Measurements from ENCODE around the gene PCED1B. TPM values are rescaled to one million over a fixed set of nuclear protein-coding genes. Genes with fewer than 3 reads are reported as not detected.
"Not testable (repeated sequence)": the region's sequence is repeated elsewhere in the genome, so short reads cannot be mapped to it uniquely, and the experiment has no call there.

Gene PCED1B
- polyA plus RNA-seq, 1 donor: 0.72 TPM

DNA sequence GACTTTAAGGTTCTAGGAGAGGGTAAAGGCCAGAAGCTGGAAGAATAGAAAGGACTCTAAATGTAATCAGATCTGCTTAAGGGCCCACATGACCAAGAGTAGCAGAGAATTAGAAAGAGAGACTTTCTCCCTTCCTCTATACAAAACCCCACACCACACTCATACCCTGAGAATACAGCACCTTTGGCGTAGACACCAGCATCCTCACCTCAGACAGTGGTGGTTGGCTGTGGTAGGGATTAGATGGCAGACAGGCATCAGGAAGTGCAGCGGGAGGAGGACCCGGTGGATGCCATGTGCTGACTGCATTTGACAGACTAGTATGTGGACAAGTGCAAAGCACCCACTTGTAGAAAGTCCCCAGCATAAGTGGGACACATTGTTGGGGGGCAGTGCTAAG, 98.6 kb downstream of the PCED1B start:
- no peak for DNase-seq

DNA sequence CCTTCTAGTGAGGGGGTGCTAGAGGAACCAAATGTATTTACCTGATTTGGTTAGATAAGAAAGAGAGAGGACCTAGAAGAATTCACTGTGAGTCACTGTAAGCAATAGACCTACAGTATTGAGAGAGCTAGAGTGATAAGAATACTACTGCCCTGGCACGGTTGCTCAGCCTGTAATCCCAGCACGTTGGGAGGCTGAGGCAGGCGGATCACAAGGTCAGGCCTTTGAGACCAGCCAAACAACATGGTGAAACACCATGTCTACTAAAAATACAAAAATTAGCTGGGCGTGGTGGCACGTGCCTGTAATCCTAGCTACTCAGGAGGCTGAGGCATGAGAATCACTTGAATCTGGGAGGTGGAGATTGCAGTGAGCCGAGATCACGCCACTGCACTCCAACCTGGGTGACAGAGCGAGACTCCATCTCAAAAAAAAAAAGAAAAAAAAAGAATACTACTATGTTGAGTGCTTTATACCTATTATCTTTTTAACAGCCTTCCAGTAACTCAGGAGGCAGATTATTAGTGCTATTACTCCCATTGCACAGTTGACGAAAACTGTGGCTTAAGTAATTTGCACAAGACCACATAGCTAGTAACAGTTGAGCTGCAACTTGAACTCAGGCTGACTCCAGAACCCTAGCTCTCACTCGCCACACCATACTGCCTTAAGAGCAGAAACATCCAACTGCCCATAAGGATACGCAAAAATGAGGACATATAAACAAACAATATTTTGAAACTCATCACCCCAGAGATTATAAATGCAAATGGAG, 102.9 kb downstream of the PCED1B start:
- DNase-seq: not testable (repeated sequence)

DNA sequence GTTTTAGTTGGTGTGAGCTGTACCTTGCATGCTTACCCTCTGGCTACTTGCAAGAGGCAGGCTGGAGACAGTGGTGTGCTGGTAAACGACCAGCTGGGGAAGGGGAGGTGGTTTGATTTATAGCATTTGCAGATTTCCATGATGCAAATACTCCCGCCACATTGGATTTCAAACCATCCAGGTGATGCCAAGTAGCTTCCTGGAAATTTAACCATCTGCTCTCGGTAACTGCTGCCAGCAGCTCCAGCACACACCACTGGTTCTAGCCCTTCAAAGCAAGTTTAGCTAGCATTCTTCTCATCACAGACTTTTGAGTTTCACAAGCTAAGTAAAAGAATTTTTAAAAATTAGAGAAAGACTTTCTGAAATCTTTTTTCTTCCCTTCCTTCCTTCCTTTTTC, 104.8 kb downstream of the PCED1B start:
- DNase-seq: no peak

DNA sequence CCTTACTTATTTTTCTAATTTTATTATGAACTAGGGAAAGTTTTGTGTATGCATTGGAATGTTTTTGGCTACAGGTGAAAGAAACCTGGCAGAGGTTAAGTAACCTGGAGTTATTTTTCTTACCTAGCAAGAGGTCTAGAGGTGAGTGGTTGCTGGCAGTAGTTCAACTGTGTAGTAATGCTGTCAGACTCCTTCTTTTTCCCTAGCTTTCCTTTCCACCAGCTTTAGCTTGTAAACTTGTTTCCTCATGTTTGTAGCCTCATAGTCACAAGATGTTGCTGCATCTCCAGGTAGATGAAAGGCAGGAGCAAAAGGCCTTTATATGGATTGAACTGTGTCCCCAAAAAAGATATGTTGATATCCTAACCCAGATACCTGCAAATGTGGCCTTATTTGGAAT, 105.4 kb downstream of the PCED1B start:
- no peak for DNase-seq

DNA sequence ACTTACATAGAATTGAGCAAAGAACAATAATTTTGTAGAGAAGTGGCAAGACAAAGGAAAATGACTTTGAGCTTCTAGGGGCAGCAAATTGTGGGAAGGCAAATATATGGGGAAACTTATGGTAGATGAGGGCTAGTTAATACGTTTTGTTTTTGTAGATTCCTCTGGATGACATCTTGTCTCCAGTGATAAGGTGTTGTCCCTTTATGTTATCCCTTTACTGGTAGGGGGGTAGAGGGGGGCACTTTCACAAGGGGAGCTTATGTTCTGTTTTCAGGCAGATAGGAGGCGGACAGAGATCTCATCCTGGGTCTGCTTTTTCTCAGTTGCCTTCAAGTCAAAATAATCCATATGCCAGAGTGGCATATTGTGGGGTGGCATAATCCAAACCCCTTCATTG, 106.8 kb downstream of the PCED1B start:
- no peak for DNase-seq

DNA sequence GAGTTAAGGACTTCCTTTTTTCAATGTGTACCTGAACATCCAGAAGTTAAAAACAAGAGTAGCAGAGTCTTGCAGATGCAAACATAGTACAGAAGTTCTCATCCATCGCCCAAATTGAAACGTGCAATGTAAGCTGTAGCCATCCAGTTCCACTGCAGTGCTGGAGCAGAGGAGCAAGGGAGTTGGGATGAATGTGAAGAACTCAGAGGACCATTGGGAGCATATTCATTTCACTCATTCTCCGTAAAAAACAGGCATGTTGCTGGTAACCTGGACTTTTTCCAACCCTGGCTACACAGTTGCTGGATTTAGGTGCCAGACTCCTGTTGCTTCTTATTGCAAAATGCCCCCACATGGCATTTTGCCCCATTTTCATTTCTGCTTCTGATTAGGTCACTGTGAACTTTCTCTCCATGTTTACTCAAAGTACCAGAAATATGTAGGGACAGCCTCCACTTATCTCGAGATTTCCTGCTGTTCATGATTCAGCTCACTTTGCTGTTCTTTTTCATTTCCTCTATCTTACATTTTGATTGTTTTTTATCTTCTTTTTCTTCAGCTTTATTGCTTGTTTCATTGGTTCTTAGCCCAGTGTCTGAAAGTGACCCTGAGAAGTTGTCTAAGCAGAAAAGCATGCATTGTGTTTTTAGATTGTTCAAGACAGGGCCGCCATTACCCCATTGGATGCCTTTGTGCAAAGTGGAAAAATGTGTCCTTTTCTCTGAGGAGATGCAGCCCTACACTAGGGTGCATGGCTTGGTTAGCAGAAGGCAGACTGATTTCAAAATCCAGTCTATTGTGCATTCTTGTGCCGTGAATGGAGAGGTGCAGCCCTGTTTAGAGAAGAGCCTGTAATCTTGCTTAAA, 109.4 kb downstream of the PCED1B start:
- DNase-seq: no peak

DNA sequence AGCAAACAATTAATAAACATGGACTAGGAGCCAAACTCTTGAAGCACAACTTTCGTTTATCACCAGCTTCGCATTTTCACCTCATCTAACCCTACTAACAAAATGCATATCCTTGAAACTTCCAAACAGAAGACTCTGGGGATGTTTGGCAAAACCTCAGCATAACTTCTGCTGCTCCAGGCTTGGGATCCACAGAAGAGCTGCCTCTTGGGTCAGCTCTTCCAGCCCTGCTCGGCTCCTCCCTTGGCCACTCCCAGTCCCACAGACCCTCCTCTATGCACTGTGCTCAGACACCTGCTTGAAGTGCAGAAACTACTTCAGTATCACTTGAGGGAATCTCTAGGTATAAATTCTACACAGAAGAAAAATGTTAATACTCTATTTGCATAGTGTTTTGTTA, 110.3 kb downstream of the PCED1B start:
- DNase-seq: no peak

DNA sequence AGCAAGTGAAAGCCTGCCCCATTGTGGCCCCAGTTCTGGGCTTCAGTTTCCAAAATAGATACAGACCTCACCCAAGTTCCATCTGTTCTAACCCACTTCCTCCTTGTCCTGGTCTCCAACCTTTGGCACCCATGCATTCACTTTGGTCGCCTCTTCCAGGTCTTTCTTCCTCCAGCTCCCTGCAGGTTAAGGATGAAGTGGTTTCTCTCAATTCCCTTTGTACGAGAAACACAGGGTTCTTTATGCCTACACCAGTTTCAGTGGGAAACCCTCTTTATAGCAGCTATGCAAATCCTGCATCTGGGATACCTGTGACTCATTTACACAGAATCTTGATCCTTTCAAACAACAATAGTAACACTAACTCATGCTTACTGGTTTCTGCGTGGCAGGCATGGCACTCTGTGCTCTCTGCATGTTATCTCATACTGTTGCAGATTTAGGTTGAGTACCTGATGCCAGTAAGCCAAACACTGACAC, 110.9 kb downstream of the PCED1B start:
- DNase-seq: no peak

DNA sequence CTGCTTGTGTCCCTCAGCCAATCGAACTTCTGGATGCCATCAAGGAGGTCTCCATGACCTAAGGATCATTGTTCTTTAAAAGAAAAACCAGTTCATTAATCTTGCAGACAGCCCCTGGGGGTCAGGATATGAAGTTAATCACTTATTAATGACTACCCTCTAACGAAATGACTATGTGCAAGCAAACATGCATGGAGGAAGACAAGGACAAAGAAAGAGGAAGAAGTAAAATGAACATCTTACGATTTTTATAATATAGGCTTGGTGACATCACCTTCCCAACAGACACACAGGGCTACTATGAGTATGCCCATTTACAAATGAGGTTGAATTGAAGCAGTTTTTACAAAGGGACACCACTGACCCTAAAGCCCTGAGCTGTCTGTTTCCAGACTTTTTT, 111.5 kb downstream of the PCED1B start:
- DNase-seq: no peak

DNA sequence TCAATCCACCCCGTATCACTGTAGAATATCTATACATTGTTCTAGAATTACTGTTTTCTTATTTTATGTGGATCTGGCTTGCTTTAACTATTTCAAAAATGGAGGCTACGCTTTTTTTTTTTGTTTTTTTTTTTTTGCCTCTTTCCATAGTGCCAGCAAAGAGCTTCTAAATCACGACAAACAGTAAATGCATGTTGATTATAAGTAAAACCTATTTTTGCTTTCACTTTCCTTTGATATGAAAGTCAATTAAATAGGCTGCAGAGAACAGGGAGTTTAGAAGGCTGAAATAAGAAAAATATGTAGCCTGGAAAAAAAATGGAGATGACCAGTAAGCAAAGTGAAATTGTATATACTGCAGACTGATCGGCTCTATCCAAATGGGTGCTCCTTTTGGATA, 112.6 kb downstream of the PCED1B start:
- DNase-seq: no peak

DNA sequence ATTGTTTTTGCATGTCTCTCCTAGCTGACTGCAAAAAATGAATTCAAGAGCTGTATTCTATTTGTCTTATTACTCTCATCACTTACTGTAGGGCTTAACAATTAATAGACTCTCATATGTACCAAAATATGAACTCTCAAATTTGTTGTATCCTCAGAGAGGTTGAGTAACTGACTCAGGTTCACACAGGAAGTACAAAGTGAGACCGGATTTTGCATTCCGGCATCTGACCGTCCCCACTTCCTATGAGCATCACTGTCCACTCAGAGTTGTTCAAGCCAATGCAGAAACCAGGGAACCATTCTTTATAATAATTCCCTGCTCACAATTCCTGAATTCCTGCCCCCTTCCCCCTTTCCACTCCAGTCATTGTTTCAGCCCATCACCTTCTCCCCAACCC, 113.6 kb downstream of the PCED1B start:
- no peak for DNase-seq

DNA sequence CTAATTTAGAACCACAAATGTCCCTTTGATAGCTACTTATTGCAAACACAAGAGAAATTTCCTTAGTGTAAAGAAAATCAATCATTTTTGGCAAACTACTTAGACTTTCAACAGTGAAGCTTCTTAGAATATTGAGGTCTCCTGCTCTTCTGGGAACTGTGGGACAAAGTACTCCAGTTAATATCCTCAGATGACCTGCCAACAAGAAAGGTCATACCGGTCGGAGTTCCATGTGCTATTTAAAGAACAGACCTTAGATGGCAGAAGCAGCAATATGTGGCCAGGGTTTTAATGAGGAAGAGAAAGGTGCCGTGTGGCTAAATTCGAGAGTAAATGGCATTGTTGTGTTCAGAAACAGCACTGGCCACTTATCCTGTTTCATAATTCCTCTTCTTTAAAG, 115.1 kb downstream of the PCED1B start:
- DNase-seq: no peak

DNA sequence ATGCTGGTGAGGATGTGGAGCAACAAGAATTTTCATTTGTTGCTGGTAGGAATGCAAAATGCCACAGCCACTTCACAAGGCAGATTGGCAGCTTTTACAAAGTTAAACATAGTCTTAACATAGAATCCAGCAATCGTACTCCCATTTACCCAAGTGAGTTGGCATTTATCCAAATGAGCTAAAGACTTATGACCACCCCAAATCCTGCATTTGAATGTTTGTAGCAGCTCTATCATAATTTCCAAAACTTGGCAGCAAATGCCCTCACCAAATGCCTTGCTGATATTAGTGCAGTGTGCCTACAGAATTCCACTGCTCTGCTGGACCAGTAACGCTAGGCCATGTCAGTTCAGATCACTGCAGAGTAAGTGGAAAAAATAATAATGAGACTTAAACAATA, 121.0 kb downstream of the PCED1B start:
- no peak for DNase-seq

DNA sequence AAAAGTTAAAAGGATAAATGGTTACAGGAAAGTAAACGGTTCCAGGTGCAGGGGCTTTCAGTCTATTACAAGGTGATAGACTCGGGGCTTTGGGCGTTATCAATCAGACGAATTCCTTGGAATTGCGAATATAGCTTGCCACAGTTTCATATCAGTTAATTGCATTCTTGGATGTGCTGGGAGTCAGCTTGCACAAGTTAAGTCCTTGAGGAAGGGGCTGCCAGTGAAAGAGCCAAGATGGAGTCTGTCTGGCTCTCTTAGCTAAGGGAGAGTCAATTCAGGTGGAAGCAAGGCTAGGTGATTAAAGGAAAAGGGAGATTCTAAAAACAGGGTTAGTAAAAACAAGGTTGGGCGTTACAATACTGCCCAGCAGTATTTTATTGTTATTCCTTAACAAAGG, 121.8 kb downstream of the PCED1B start:
- not testable (repeated sequence) for DNase-seq

DNA sequence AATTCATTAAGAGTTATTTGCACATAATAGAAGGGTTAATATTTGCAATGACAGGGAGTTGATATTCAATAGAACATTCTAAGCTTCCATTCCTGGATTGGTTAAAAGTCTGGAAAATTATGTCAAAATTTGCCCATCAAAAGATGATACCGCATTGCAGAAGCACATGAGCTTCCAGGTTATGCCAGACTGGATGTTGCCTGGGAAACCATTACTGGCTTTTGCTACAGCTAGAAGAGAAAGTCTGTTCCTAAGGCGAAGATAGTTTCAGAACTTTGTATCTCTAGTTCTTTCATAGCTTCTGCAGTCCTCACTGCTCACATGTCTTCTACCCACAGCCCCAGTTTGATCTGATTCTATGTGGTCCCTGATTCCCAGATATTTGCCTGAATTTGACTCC, 122.8 kb downstream of the PCED1B start:
- DNase-seq: no peak

DNA sequence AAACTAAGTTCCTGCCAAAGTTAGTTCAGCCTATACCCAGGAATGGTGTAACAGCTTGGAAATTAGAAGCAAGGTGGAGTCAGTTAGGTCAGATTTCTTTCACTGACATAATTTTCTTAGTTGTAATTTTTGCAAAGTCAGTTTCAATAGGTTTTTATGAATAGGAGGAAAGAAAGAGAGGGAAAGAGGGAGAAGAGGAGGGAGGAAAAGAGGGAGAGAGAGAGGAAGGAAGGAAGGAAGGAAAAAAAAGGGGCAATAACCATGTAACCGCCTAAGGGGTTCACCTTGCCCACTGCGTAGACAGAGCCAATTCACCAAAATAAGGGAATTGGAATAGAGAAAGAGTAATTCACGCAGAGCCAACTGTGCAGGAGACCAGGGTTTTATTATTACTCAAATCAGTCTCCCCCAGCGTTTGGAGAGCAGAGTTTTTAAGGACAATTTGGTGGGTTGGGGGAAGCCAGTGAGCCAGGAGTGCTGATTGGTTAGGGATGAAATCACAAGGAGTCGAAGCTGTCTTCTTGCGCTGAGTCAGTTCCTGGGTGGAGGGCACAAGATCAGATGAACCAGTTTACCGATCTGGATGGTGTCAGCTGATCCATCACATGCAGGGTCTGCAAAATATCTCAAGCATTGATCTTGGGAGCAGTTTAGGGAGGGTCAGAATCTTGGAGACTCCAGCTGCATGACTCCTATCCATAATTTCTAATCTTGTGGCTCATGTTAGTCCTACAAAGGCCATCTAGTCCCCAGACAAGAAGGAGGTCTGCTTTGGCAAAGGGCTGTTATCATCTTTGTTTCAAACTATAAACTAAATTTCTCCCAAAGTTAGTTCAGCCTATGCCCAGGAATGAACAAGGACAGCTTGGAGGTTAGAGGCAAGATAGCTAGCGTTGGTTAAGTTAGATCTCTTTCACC, 126.4 kb downstream of the PCED1B start:
- DNase-seq: no peak

DNA sequence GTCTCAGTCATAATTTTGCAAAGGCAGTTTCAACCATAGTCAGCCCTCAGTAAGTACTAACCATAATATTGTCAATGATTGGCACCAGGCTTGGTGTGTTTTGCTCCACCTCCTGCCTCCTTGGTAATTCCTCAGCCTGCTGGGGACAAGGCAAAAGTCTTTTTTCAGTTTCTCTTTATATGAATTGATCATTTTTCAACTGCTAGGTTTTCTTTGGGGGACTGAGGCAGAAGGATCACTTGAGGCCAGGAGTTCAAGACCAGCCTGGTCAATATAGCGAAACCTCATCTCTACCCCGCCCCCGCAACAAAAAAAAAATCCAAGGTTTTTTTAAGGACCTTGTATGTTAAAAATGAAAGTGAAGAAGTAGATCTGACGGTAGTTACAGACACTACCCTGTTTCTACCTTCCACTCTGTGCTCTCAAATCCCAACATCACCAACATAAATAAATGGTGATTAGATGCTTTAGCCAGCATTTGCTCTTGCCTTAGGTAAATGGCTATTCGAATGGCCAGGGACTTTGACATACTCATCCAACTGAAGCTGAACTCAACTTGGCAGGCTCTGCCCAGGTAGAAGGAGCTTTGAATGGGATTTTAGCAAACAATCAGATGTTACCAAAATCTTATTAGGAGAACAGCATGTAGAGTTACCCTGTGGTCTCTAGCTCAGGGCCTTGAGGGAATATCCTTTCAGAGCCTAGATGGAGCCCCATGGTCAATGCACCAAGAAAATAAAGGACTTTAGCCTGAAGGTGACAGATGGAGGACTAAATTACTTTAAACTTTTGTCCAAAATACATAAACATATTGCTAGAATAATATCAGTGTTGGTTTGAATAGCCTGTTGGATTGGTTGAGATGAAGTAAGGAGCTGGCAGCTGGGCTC, 127.3 kb downstream of the PCED1B start:
- DNase-seq: no peak

DNA sequence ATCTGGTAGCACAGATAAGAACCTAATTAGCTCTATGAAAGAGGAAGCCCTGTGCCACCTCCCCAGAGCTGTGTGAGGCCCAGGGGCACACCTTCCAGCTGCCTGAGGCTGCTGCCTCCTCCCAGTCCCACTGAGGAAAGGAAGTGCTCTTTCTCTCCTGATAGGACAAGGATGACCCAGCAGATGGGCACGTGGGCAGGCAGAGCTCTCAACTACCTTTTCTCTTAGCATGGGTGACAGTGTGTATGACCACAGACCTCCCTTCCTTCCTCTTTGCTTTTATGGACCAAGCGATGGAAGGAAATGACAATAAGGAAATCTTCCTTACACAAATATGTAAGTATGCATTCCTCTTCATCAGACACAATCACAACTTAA, 127.9 kb downstream of the PCED1B start:
- DNase-seq: no peak

DNA sequence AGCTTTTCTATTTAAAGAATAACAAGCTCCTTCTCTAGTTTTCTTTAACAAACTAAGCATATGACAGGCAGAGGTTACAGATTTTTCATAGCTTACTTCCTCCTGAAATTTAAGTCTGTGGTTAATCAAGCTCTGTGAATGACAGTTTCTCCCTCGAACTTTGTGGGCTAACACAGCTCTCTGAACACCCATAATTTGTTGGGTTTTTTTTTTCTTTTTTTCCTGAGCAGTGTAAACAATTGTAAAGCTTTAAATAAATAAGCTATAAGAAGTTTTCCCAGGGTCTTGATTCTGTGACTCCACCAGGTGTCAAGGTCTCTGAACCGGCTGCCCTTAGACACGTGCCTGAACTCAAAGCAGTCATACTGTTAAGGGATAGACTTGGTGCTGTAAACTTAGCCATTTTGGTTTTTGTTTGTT, 128.4 kb downstream of the PCED1B start:
- no peak for DNase-seq

DNA sequence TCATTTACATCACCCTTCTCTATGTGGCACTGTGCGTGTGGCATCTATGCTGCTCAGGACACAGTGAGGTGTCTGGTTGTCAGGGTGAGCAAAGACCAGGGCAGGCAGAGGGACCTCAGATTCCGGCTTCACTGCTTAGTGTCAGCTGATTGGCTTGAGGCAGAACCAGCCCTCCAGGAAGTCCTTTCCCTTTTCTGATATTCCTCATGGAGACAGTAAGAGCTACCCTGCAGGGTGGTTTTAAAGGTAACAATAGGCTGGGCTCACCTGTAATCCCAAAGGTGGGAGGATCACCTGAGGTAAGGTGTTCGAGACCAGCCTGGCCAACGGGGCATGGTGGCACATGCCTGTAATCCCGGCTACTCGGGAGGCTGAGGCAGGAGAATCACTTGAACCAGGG, 129.6 kb downstream of the PCED1B start:
- DNase-seq: no peak

DNA sequence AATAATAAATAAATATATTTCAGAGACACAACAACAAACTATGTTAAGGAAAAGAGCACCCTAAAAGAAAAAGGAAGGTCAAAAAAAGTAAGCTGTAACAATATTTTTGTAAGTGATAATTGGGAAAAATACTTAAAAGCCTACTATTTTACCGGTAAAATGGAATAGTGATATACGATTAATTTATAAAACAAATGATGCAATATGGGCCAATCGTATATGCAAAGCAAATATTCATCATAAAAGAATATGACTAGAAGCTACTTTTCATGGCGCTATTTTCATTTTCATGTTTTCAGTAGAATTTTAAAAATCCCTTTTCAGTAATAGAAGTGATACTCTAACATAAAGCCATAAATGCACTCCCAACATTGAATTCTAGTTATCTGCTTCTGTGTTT, 131.4 kb downstream of the PCED1B start:
- DNase-seq: no peak

DNA sequence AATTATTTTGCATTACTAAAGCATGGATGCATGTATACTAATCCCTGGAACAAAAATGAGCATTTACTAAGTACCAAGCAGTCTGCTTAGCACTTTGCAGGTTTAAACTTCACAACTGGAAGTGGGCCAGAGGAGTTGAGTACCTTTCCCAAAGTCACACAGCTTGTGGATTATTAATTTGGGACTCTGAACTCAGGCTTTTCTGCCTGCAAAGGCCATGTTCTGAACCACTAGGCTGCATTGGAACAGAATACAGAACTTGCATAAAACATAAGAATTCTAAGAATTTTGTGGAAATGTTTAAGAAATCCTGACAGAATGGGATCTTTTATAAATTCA, 133.2 kb downstream of the PCED1B start:
- DNase-seq: no peak
